HS-5 (cell line): ENCODE data around the gene CDH6.

Source experiments
- DNase-seq: peaks from one replicate; pipeline ENCODE4 v3.0.0-alpha.2; 2012; ENCODE audit warnings: low read depth

CDH6 gene

GRCh38 chr5:31377274-31377946 is 183.9 kb downstream of the CDH6 start:
- no peak for DNase-seq

GRCh38 chr5:31378136-31378535 is 184.7 kb downstream of the CDH6 start:
- DNase-seq = no peak
